ENCODE data around the gene BRD1. TPM values are rescaled to one million over a fixed set of nuclear protein-coding genes. Genes with fewer than 3 reads are reported as not detected.

The BRD1 gene
- total and polyA plus RNA-seq, 9 of the 15 experiments (the other 6 are each of a cell fraction or from before 2014, with no cell fraction given) = 0.42 to 17.6 (median 5.5) TPM

GRCh38 chr22:49734882-49735281, 92.8 kb downstream of the BRD1 start:
- no peaks in the 10 kb centered on the region for H3K9me3 ChIP-seq (replicated peaks; ENCODE audit: control insufficient read depth, insufficient read depth, low read depth, low read length)
- no peaks in the 10 kb centered on the region for H3K79me2 ChIP-seq (ENCODE audit: control insufficient read depth, insufficient read depth, low read length)
- no peak overlapping the region for H3K4me2 ChIP-seq (ENCODE audit: insufficient read depth, low read length)
- in situ Hi-C loops (cut with MboI) (no loop called here), intact Hi-C loops (cut with micrococcal nuclease) (no loop called here)
- FAIRE-seq (no peak), DNase-seq (ENCODE audit: extremely low read depth in 1 of 4, low spot score in 3 of 4) (no peak), ATAC-seq (no peak; the same call in 2 of the 3 replicates)
- H4K20me1 ChIP-seq (replicated peaks; ENCODE audit: control insufficient read depth, insufficient read depth, low read length) = no peaks in the 10 kb centered on the region
- H3K9me1 ChIP-seq (ENCODE audit: control insufficient read depth, insufficient read depth, low read length) = no peaks in the 10 kb centered on the region
- no peaks in the 10 kb centered on the region for H3K36me3 ChIP-seq (ENCODE audit: control insufficient read depth, insufficient read depth, low read length)
- WGBS (ENCODE audit: insufficient coverage, low coverage, missing lambda C conversion rate) = 0% methylated on average over 3 of the region's 12 CpGs
- CTCF ChIA-PET (ENCODE audit: low intra/inter-chr PET ratio) = no interaction called here
- TF ChIP-seq TBP (optimal IDR thresholded peaks at IDR 0.05; ENCODE audit: low read depth, low read length) (no peak), E2F4 (CRISPR knock-in tag; IDR thresholded peaks at IDR 0.05; ENCODE audit: low read depth) (no peak)
- peaks cover 0 to 5% of the 10 kb centered on the region in 2 experiments; a peak in 2 of 5 replicates for H3K4me1 ChIP-seq (replicated peaks in 1 of 2; ENCODE audit: control insufficient read depth in 2 of 2, insufficient read depth in 2 of 2, low read length in 2 of 2)
- peaks cover 0 to 6% of the 10 kb centered on the region in 2 experiments; a peak in 3 of 5 replicates for H3K27me3 ChIP-seq (ENCODE audit: control insufficient read depth in 2 of 2, insufficient read depth in 2 of 2, low read length in 2 of 2)
- no peak overlapping the region for H3K9ac ChIP-seq (ENCODE audit: insufficient read depth in 1 of 2, low read depth in 2 of 2, low read length in 2 of 2)
- BruUV-seq (replicated peaks) = no TSS peak
- H3K27ac ChIP-seq (ENCODE audit: extremely low read depth, low read depth, low read length) = no peak overlapping the region
- no peak overlapping the region for H3K4me3 ChIP-seq
- POLR2A ChIA-PET = interaction anchor here (0.9 kb wide), 1 partner anchor 301 kb away, joined by 4 read pairs; no protein-coding TSS in a partner anchor
- no peak overlapping the region for H2AFZ ChIP-seq (ENCODE audit: low read depth, low read length)

- H3K79me2 ChIP-seq (ENCODE audit: control insufficient read depth, insufficient read depth, low read length) = no peaks in the 10 kb centered on the region
- peaks cover 0 to 5% of the 10 kb centered on the region in 2 experiments; a peak in 2 of 5 replicates for H3K4me1 ChIP-seq (replicated peaks in 1 of 2; ENCODE audit: control insufficient read depth in 2 of 2, insufficient read depth in 2 of 2, low read length in 2 of 2)
- WGBS (ENCODE audit: insufficient coverage, low coverage, missing lambda C conversion rate) = 0% methylated on average over 4 of the region's 11 CpGs
- ChIA-PET CTCF (ENCODE audit: low intra/inter-chr PET ratio) (no interaction called here), POLR2A (no interaction called here)
- no peak overlapping the region for H3K4me2 ChIP-seq (ENCODE audit: insufficient read depth, low read length)
- intact Hi-C loops (cut with micrococcal nuclease) = no loop called here
- TF ChIP-seq E2F6 (IDR thresholded peaks at IDR 0.05; ENCODE audit: borderline replicate concordance in 1 of 2, extremely low read depth in 1 of 2, insufficient read depth in 1 of 2, insufficient read length in 1 of 2, low read depth in 1 of 2, low read length in 1 of 2, poor library complexity in 1 of 2, severe bottlenecking in 1 of 2) = no peak
- no peak for TF ChIP-seq ELF1 (tag; IDR thresholded peaks at IDR 0.05)
- no peak for TF ChIP-seq CEBPG (CRISPR knock-in tag; IDR thresholded peaks at IDR 0.05)
- no peak for TF ChIP-seq CEBPG (tag; conservative IDR thresholded peaks at IDR 0.05 in 1 of 2, IDR thresholded peaks at IDR 0.05 in 1 of 2)
- TF ChIP-seq ZKSCAN1 (IDR thresholded peaks at IDR 0.05; ENCODE audit: low read depth, low read length) = no peak
- TF ChIP-seq MTA2 (IDR thresholded peaks at IDR 0.05; ENCODE audit: low read depth) = no peak
- TF ChIP-seq ZFP1 (CRISPR knock-in tag; IDR thresholded peaks at IDR 0.05) = no peak
- no peak for TF ChIP-seq RUNX1 (IDR thresholded peaks at IDR 0.05; ENCODE audit: low read depth)
- no peak for TF ChIP-seq MBD1 (CRISPR knock-in tag; IDR thresholded peaks at IDR 0.05)
- TF ChIP-seq SMARCA5 (IDR thresholded peaks at IDR 0.05) = no peak
- ATAC-seq = no peak
- no peak overlapping the region for H3K9ac ChIP-seq (ENCODE audit: insufficient read depth in 1 of 2, low read depth in 2 of 2, low read length in 2 of 2)
- no peaks in the 10 kb centered on the region for H3K9me1 ChIP-seq (ENCODE audit: control insufficient read depth, insufficient read depth, low read length)
- H3K27me3 ChIP-seq (ENCODE audit: control insufficient read depth in 2 of 2, insufficient read depth in 2 of 2, low read length in 2 of 2) = peaks cover 0 to 6% of the 10 kb centered on the region in 2 experiments; a peak in 3 of 5 replicates
- no TSS peak for BruUV-seq (replicated peaks)
- H4K20me1 ChIP-seq (replicated peaks; ENCODE audit: control insufficient read depth, insufficient read depth, low read length) = no peaks in the 10 kb centered on the region
- FAIRE-seq = no peak
- no peak overlapping the region for H3K27ac ChIP-seq (ENCODE audit: extremely low read depth, low read depth, low read length)
- in situ Hi-C loops (cut with MboI) = no loop called here
- no peak overlapping the region for H3K4me3 ChIP-seq
- DNase-seq (ENCODE audit: extremely low read depth in 1 of 4, low spot score in 3 of 4) = no peak
- H3K9me3 ChIP-seq (replicated peaks; ENCODE audit: control insufficient read depth, insufficient read depth, low read depth, low read length) = no peaks in the 10 kb centered on the region
- no peak overlapping the region for H2AFZ ChIP-seq (ENCODE audit: low read depth, low read length)
- no peaks in the 10 kb centered on the region for H3K36me3 ChIP-seq (ENCODE audit: control insufficient read depth, insufficient read depth, low read length)
These were observed 93.3 kb downstream of the BRD1 start for GRCh38 chr22:49734390-49734789.

Data from K562 (cell line).